GM12878 (cell line): ENCODE measurements around the gene DAB2IP. TPM values are rescaled to one million over a fixed set of nuclear protein-coding genes. Genes with fewer than 3 reads are reported as not detected.

Source experiments
- ATAC-seq: fragments of 200-7000 bp; cut with Tn5 transposase; 3 replicates; pipeline ENCODE4 v1.9.1; 2020; ENCODE audit warnings: mild to moderate bottlenecking, moderate library complexity
- BruUV-seq: library from RNA; stranded (reverse); fragments of 400-500 nt; replicated peaks from 2 replicates; lab custom pipeline; 2021; lab: Mats Ljungman, UMichigan
- CTCF ChIA-PET: fragments of 300-600 bp; sonication (Branson Sonifier 250); formaldehyde crosslinking; extraction: SDS; loops from one replicate; lab custom pipeline; 2021; ENCODE audit warnings: inconsistent platforms; lab: Yijun Ruan, JAX
- POLR2A ChIA-PET: fragments of 350-600 bp; formaldehyde crosslinking; extraction: SDS; loops from one replicate; lab custom pipeline; 2021; ENCODE audit warnings: inconsistent platforms; lab: Charles Lee
- RAD21 ChIA-PET: fragments of 300-600 bp; sonication (Branson Sonifier 250); formaldehyde crosslinking; loops from one replicate; lab custom pipeline; 2023; ENCODE audit warnings: antibody characterized with exemption; ENCODE audit not compliant: unreplicated experiment; lab: Charles Lee
- SMC1A ChIA-PET: fragments of 300-600 bp; sonication (Branson Sonifier 250); formaldehyde crosslinking; loops from one replicate; lab custom pipeline; 2023; ENCODE audit not compliant: unreplicated experiment, uncharacterized antibody; lab: Charles Lee
- DNase-seq: peaks from one replicate; pipeline ENCODE4 v3.0.0-alpha.2; 2011; ENCODE audit warnings: low read depth, low spot score
- FAIRE-seq: peaks from 3 replicates; lab custom pipeline; 2011; peaks lifted over from hg19 to GRCh38; lab: Jason Lieb, UNC
- H2AFZ ChIP-seq: 2 replicates; pipeline ENCODE4 v1.6.0; 2011; ENCODE audit warnings: low read depth, low read length, control low read depth; ENCODE audit not compliant: control insufficient read depth
- H3K27ac ChIP-seq: 2 replicates; pipeline ENCODE4 v1.5.1; 2011; ENCODE audit warnings: control low read depth; ENCODE audit not compliant: control insufficient read depth, insufficient read depth
- H3K27me3 ChIP-seq, 2 experiments: replicated peaks in 1 of 2; 2 replicates each; pipeline versions ENCODE4 v1.6.0 to v1.6.1; 2011; ENCODE audit warnings: low read length in 1 of 2; ENCODE audit not compliant: control insufficient read depth in 2 of 2, insufficient read depth in 2 of 2
- H3K36me3 ChIP-seq, 2 experiments: 2 replicates each; pipeline ENCODE4 v1.5.1; 2011; ENCODE audit warnings: low read length in 1 of 2; ENCODE audit not compliant: control insufficient read depth in 2 of 2, insufficient read depth in 2 of 2
- H3K4me1 ChIP-seq: 2 replicates; pipeline ENCODE4 v1.6.1; 2011; ENCODE audit warnings: mild to moderate bottlenecking, low read length, moderate library complexity, mixed read lengths; ENCODE audit not compliant: control insufficient read depth, insufficient read depth
- H3K4me2 ChIP-seq: 2 replicates; pipeline ENCODE4 v1.6.0; 2011; ENCODE audit warnings: control low read depth; ENCODE audit not compliant: control insufficient read depth, insufficient read depth
- H3K4me3 ChIP-seq: fragments of 200-600 bp; sonication (generic); 2 replicates; pipeline ENCODE4 v1.5.1; 2016
- H3K79me2 ChIP-seq: 2 replicates; pipeline ENCODE4 v1.6.0; 2011; ENCODE audit warnings: low read length; ENCODE audit not compliant: control insufficient read depth, insufficient read depth
- H3K9ac ChIP-seq: 2 replicates; pipeline ENCODE4 v1.8.0; 2011; ENCODE audit warnings: low read length, control low read depth, mixed read lengths; ENCODE audit not compliant: control insufficient read depth, insufficient read depth
- H3K9me3 ChIP-seq: replicated peaks from 3 replicates; pipeline ENCODE4 v1.5.1; 2011; ENCODE audit warnings: mild to moderate bottlenecking, low read length; ENCODE audit not compliant: control insufficient read depth, insufficient read depth
- H4K20me1 ChIP-seq: 2 replicates; pipeline ENCODE4 v1.6.0; 2011; ENCODE audit not compliant: control insufficient read depth, insufficient read depth
- E4F1 ChIP-seq: fragments of 450-650 bp; IDR thresholded peaks from 2 replicates; pipeline ENCODE4 v1.6.1; 2018; ENCODE audit warnings: borderline replicate concordance, mild to moderate bottlenecking; ENCODE audit not compliant: partially characterized antibody
- PKNOX1 ChIP-seq: fragments of 450-650 bp; IDR thresholded peaks from 2 replicates; pipeline ENCODE4 v1.6.1; 2016; ENCODE audit warnings: mild to moderate bottlenecking
- WGBS: methylation state at CpG from one replicate; pipeline ENCODE4 v1.1.6; 2016; ENCODE audit warnings: low lambda C conversion rate; ENCODE audit not compliant: insufficient replicate concordance, insufficient coverage; ENCODE audit errors: missing lambda C conversion rate; 5-methylcytosine and 5-hydroxymethylcytosine counted together
- in situ Hi-C: fragments of 300-500 bp; cut with MboI; formaldehyde crosslinking; loops from 9 replicates; pipeline ENCODE4 v1.14.3; 2018; ENCODE audit warnings: mixed read lengths
- intact Hi-C: fragments of 100-400 bp; cut with micrococcal nuclease; formaldehyde crosslinking; loops from one replicate; pipeline ENCODE4 v1.14.2; 2022; ENCODE audit not compliant: unreplicated experiment
- polyA plus RNA-seq, 11 experiments: library from polyadenylated mRNA; depleted of rRNA in 4 of 11; unstranded in 6 of 11; stranded (reverse) in 5 of 11; fragments of >200 nt; fragmentation: Nextera tagmentation in 4 of 11; fragmentation: Illumina TruSeq in 1 of 11; extraction: Ambion mirVana in 4 of 11; extraction: Trizol in 1 of 11; gene quantifications; 1 replicate in 1 of 11; 2 replicates in 10 of 11; pipeline versions ENCODE4 v1.2.1 to v1.2.3, GENCODE V29; 2011 to 2016; ENCODE audit warnings: inconsistent platforms in 2 of 11, missing spikeins in 2 of 11, low read depth in 1 of 11
- total RNA-seq, 4 experiments: library from RNA; depleted of rRNA in 3 of 4; stranded (reverse); fragments of >200 nt in 3 of 4; fragmentation: Illumina TruSeq in 1 of 4; extraction: Trizol in 1 of 4; gene quantifications; 2 replicates each; pipeline versions ENCODE4 v1.2.1 to v1.2.3, GENCODE V29; 2013 to 2021

Gene DAB2IP
- total and polyA plus RNA-seq, 10 of the 15 experiments (the other 5 are each of a cell fraction or from before 2014, with no cell fraction given), result 0.03 to 0.38 (median 0.14) TPM; not detected in 6

GRCh38 chr9:121633736-121634135 lies 17.7 kb upstream of the DAB2IP start:
- ChIA-PET SMC1A (no interaction called here), POLR2A (no interaction called here), RAD21 (no interaction called here), CTCF (no interaction called here)
- DNase-seq (no peak), FAIRE-seq (no peak), ATAC-seq (no peak)
- Histone ChIP-seq H3K4me2 (no peak overlapping the region; the same call in 1 of the 2 replicates), H3K9me3 (no peaks in the 10 kb centered on the region), H3K36me3 (no peaks in the 10 kb centered on the region), H3K27ac (no peak overlapping the region), H3K4me1 (peaks cover 12% of the 10 kb centered on the region), H3K79me2 (no peaks in the 10 kb centered on the region), H4K20me1 (no peaks in the 10 kb centered on the region), H3K27me3 (peaks cover 4 to 5% of the 10 kb centered on the region in 2 experiments; a peak in 1 of 4 replicates), H2AFZ (no peak overlapping the region), H3K9ac (no peak overlapping the region), H3K4me3 (no peak overlapping the region)
- no TSS peak for BruUV-seq
- 63% methylated on average over 1 of the region's 1 CpG for WGBS
- in situ Hi-C loops, result no loop called here
- intact Hi-C loops, result no loop called here
- TF ChIP-seq PKNOX1 (peak; percentile 65), E4F1 (no peak)
